WTC11 (cell line): ENCODE results near the gene ACSF2.

ENCODE experiments used
- TF ChIP-seq, protein P1 (sequence below): sonication (generic); formaldehyde crosslinking; IDR thresholded peaks from 2 replicates; pipeline ENCODE4 v1.8.0; 2022; ENCODE audit warnings: missing genetic modification reagents
- TF ChIP-seq, protein P2 (sequence below): fragments of 200-600 bp; IDR thresholded peaks from 2 replicates; pipeline ENCODE4 v1.8.0; 2022; ENCODE audit warnings: antibody characterized with exemption

DNA sequence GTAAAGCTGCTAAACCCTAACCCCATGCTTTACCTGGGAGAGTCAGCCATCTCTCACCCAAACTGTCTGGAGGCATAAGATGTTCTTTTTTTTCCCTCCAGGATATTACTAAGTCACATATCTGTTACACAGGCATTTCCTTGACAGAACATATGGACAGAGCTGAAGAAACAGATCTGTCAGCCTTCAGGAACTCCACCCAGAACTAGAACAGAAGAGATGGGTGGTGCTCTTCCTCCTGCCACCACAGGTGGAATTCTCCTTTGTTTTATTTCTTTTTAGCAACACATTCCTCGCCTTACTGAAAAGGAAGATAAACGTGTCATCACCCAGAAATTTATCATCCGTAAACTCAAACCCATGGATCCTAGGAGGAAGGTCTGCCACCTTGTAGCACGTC, 91.0 kb downstream of the ACSF2 start:
- TF ChIP-seq, protein P1, sequence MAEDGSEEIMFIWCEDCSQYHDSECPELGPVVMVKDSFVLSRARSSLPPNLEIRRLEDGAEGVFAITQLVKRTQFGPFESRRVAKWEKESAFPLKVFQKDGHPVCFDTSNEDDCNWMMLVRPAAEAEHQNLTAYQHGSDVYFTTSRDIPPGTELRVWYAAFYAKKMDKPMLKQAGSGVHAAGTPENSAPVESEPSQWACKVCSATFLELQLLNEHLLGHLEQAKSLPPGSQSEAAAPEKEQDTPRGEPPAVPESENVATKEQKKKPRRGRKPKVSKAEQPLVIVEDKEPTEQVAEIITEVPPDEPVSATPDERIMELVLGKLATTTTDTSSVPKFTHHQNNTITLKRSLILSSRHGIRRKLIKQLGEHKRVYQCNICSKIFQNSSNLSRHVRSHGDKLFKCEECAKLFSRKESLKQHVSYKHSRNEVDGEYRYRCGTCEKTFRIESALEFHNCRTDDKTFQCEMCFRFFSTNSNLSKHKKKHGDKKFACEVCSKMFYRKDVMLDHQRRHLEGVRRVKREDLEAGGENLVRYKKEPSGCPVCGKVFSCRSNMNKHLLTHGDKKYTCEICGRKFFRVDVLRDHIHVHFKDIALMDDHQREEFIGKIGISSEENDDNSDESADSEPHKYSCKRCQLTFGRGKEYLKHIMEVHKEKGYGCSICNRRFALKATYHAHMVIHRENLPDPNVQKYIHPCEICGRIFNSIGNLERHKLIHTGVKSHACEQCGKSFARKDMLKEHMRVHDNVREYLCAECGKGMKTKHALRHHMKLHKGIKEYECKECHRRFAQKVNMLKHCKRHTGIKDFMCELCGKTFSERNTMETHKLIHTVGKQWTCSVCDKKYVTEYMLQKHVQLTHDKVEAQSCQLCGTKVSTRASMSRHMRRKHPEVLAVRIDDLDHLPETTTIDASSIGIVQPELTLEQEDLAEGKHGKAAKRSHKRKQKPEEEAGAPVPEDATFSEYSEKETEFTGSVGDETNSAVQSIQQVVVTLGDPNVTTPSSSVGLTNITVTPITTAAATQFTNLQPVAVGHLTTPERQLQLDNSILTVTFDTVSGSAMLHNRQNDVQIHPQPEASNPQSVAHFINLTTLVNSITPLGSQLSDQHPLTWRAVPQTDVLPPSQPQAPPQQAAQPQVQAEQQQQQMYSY (CRISPR knock-in tag), result no peak
- TF ChIP-seq, protein P2, sequence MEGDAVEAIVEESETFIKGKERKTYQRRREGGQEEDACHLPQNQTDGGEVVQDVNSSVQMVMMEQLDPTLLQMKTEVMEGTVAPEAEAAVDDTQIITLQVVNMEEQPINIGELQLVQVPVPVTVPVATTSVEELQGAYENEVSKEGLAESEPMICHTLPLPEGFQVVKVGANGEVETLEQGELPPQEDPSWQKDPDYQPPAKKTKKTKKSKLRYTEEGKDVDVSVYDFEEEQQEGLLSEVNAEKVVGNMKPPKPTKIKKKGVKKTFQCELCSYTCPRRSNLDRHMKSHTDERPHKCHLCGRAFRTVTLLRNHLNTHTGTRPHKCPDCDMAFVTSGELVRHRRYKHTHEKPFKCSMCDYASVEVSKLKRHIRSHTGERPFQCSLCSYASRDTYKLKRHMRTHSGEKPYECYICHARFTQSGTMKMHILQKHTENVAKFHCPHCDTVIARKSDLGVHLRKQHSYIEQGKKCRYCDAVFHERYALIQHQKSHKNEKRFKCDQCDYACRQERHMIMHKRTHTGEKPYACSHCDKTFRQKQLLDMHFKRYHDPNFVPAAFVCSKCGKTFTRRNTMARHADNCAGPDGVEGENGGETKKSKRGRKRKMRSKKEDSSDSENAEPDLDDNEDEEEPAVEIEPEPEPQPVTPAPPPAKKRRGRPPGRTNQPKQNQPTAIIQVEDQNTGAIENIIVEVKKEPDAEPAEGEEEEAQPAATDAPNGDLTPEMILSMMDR, result no peak
